GM18907 (cell line): Measurements from ENCODE around the gene TMEM39A.

ENCODE experiments used
- ATAC-seq: cut with Tn5 transposase; IDR thresholded peaks from one replicate; pipeline ENCODE4 v1.9.1; 2021; ENCODE audit warnings: mild to moderate bottlenecking, moderate library complexity; ENCODE audit not compliant: unreplicated experiment

TMEM39A gene, protein sequence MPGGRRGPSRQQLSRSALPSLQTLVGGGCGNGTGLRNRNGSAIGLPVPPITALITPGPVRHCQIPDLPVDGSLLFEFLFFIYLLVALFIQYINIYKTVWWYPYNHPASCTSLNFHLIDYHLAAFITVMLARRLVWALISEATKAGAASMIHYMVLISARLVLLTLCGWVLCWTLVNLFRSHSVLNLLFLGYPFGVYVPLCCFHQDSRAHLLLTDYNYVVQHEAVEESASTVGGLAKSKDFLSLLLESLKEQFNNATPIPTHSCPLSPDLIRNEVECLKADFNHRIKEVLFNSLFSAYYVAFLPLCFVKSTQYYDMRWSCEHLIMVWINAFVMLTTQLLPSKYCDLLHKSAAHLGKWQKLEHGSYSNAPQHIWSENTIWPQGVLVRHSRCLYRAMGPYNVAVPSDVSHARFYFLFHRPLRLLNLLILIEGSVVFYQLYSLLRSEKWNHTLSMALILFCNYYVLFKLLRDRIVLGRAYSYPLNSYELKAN

DNA sequence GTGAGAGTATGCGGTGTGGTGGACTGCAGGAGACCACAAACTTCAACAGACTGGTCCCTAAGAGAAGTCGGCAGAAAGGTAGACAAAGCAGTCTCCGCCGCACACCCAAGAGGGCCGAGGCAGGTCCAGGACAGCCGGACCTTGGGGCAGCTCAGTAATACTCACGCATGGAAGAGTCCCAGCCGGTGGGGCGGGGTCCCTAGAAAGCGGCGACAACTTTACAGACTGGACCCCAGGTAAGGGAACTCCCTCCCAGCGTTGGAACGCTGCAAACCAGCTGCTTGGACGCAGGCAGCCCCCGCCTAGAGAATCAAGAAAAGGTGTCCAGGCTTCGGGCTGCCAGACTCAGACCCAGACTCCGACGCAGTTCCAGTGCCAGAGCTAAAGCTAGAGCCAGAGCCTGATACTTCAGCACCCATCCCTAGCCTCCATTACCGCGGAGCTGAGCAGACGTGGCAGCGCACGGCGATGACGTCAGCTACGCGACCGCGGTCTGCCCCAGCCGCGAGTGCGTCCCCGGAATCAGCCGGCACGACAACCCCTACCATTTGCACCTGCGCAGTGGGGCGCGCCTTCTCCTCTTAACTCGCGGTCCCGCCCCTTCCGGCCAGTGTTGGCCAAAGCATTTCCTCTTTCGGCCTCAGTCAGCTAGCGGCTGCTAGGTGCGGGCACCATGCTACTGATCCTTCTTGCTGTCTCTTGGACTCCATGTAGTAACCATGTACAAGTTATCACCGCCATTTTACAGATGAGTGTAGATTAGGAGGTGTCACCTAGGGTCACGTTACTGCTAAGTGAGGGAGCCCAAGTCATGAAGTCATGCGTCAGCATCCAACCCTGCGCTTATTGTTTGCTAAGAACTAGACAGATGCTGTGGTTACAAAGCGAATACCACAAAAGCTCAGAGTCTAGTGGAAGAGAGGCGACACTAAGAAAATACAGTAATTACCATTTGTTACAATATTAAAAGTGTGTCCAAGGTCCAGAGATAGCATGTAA is at the start of gene TMEM39A:
TMEM39A (minus strand) TSS at position 445 of the 999 bp plus-strand sequence. CDS start 1,541 bp downstream, outside the sequence.
- ATAC-seq: peak; percentile 93

DNA sequence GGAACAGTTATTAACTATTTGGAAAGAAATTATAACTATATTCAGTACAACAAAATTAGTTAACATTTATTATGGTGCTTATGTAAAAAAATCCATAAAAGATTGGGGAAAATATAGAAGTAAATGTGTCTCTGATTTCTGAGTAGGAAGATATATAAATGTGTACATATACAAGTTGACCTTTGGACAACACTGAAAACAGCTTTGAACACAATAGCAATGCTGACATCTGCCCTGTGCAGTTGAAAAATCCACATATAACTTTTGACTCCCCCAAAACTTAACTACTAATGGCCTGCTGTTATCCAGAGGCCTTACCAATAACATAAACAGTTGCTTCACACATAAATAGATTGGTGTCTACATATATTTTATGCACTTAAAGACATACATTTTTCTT is 47.3 kb upstream of the TMEM39A start:
- ATAC-seq: no peak

DNA sequence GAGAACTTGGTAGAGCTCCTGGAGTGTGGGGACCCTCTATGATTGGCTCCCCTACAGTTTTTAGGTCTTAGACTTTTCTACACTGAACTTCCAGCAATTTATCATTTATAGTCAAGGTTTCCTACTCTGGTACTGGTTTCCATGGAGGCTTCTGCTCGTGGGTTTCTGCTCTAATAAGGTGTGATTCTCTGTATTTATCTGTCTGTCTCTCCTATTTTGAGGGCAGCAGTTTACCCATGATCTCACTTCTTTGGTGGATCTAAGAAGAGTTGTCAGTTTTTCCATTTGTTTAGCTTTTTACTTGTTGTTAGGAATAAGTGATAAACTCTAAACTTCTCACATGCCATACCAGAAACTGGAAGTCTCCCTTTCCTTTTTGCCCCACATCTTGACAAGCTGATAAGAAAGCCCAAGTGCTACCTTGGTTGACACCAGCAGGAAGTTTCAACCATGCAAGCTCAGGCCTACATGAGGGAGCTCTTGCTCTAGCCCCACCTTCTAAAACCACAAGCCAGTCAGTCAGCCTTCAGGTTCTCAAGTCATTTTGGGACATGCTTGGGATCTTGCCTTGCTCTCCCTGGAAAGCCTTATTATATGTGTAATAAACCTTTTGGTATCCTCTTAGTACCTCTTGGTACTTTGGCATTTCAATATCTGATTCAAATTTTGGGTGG is 44.9 kb upstream of the TMEM39A start:
- peak; percentile 76 for ATAC-seq

DNA sequence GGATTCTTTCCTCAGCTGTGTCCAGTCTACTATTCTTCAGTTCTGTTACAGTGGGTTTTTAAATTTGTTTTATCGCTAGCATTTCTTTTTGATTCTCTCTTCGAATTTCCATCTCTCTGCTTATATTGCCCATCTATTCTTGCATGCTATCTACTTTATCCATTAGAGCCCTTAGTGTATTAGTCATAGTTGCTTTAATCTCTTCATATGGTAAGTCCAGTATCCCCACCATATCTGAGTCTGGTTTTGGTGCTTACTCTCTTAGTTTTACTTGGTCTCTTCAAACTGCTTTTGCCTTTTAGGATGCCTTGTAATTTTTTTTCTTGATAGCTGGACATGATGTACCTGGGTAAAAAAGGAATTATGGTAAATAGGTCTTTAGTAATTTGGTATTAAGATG is 44.0 kb upstream of the TMEM39A start:
- ATAC-seq: no peak

DNA sequence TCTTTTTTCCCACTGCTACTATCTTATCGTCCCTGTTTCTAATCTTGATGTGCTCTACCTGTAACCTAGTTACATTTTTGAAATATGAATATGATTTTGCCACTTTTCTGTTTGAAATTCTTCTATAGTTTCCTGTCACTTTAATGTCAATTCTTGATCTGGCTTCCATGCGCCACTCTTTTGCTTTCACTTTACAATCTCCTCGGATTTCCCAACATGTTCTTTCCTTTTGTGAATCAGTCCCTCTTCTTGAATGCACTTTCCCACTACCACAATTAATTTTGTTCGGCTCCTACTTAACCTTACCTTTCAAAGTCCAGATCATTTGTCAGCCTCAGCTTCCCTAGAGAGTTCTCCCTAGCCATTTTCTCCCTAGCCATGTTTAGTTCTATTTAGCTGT is 43.2 kb upstream of the TMEM39A start:
- no peak for ATAC-seq

DNA sequence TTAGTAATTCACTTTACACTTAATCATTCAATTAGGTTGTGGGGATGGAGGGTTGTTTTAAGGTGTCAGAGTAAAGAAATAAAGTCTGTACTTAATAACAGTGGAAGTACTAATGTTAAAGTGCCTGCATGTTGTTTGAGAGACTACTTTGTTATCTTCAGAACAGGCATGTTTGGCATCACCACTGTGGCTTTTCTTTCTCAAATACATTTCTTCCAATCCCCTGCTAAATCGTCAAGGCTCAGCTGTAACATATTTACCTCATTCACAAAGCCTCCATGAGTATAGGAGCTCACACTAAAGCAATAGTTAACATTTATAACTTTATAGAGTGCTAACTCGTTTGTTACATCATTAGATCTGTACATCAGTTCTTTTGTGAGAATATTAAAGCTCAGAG is 37.5 kb upstream of the TMEM39A start:
- no peak for ATAC-seq

DNA sequence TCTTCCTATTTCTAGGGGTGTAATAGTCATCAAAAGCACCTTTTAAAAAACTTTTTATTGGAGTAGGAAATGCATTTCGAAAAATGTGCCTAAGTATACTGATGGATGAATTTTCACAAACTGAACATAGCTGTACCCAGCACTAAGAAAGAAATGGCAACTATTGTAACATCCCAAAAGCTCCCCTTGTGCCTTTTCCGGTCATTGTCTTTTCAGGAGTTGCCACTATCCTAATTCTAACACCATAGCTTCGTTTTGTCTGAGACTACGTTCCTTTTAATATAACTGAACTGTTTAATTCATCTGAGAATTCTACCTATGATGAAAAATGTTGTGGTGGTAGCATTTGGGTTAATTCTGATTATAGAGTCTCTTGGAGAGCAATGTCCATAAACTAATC is 36.9 kb upstream of the TMEM39A start:
- no peak for ATAC-seq

DNA sequence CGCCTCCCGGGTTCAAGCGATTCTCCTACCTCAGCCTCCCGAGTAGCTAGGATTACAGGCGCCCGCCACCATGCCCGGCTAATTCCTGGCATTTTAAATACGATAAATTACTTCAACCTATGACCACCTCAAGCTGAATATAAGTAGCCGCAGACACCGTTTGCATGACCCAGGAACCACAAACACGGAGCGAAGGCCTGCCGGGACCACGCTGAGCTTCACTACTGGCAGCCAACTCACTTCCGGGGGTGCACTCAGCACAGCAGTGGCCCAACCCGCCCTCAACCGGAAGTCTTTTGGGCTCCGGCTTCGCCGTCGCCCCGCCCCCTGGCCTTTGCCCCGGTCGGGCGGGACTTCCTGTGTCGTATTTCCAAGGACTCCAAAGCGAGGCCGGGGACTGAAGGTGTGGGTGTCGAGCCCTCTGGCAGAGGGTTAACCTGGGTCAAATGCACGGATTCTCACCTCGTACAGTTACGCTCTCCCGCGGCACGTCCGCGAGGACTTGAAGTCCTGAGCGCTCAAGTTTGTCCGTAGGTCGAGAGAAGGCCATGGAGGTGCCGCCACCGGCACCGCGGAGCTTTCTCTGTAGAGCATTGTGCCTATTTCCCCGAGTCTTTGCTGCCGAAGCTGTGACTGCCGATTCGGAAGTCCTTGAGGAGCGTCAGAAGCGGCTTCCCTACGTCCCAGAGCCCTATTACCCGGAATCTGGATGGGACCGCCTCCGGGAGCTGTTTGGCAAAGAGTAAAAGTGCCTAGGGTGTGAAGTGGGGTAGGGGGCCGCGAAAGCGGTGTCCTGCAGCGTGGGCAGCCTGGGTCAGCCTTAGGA is 35.0 kb upstream of the TMEM39A start, which contains the start of gene TIMMDC1:
TIMMDC1 (plus strand) TSS at position 362 of the 826 bp plus-strand sequence; CDS start at position 549, 187 bp downstream.
- ATAC-seq: peak; percentile 98

DNA sequence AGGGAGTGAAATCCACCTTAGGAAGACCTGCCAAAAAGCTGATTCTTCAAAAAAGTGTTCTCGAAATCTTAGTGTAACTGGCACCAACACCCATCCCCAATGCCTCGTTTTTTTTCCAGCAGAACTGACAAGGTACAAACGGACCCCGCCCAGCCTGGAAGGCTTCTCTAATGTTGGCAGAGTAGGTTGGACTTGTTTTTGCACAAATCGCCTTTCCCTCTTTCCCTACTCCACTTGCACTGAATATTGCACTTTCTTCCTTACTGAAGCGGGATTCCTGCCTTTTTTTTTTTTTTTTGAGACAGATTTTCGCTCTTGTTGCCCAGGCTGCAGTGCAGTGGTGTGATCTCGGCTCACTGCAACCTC is 34.4 kb upstream of the TMEM39A start:
- no peak for ATAC-seq

DNA sequence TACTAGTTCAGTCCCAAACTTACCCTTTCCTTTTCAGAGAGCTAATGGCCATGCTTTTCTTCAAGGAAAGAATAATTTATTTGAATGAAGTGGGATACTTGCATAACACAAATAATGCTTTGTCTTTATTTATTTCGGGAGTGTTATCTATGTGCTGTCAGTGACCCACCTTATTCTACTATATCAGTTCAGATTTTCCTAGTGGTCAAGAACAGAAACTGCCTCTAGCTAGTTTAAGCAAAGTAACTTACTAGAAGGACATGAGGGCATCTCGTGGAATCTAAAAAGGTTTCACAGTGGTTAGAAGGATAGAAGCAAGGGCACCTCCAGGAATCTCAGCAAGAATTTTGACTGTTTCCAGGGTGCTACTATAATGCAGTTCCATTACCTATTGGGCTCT is 31.2 kb upstream of the TMEM39A start:
- no peak for ATAC-seq

DNA sequence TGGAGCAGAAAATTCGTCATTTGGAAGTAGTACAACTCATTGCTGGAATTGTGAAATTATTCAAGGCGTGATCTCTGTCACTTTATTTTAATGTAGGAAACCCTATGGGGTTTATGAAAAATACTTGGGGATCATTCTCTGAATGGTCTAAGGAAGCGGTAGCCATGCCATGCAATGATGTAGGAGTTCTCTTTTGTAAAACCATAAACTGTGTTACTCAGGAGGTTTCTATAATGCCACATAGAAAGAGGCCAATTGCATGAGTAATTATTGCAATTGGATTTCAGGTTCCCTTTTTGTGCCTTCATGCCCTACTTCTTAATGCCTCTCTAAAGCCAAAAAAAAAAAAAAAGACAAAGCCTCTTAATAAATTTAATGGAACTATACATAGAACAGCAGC is 29.4 kb upstream of the TMEM39A start:
- no peak for ATAC-seq

DNA sequence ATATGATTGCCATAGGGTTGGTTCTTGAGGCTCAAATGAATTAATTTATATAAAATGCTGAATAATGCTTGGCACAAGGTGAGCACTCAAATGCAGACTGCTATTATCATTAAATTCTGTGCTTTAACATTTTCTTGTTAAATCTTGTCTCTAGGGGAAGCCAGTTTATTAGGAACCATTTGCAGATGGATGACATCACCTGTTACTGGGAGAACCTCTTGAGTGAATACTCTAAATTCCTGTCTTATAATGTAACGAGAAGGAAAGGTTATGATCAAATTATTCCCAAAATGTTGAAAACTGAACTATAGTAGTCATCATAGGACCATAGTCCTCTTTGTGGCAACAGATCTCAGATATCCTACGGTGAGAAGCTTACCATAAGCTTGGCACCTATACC is 28.7 kb upstream of the TMEM39A start:
- no peak for ATAC-seq

DNA sequence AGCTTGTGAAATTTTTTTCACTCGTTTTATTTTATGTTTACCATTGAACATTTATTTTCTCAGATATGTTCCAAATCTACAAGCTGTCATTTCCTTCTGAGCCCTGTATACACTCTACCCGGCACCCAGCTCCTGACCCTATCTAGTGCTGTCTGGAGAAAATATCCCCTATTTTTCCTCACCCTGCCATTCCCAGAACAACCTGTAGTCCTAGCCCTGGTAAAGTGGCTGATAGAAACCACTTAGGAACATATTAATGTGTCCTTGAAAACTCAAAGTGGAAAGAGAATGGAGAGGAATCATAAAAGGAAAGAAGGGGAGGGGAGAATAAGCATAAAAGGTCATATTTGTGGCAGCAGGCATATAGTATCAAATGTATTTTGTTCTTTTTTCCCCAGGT is 26.7 kb upstream of the TMEM39A start:
- ATAC-seq: no peak

DNA sequence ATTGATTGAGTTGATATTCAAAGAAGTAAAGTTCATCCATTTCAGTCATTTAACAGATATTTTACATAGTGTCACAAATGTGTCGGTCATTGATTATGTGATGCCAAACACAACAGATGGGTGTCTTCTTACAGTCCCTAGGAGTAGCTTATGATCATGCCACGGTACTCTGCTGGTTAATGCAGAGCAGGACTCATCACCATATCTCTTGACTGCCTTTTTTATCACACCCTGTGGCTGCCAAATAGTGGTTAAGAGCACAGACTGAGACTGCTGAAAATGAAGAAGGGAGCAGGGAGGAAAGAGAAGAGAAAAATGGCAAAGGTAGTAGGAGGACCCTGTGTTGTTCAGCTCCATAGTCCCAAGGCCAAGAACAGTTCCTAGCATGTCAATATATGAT is 22.1 kb upstream of the TMEM39A start:
- no peak for ATAC-seq

DNA sequence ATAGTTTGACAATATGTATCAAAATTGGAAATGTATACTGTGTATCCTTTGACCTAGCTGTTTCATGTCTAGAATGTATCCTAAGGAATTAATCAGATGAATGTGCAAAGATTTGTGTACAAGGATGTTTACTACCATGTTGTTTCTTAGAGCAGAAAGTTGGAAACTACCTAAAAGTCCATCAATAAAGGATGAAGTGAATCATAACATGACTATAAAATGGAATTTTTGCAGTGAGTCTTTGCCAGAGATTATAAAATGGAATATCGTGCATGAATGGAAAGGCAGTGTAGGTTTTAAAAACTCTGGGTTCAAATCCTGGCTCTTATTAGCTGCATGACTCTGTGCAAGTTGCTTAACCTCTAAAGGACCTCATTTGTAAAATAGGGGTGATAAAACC is 19.7 kb upstream of the TMEM39A start:
- no peak for ATAC-seq

DNA sequence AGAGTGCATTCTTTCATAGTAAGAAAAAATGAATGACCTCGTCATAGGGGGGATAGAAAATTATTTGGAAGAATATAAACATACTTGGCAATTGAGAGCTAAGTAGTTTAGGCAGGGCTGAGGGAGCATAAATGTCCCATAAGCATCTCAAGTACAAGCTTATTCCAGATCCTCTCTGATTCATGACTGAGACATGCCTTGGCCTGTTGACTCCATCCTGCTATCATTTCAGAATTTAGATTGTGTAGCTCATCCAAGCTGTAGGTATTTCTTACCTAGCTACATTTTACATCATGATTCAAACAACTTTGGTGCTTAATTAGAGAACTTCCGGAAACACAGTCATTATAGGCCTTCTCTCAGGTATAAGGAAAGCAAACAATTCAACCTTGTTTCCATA is 17.7 kb upstream of the TMEM39A start:
- no peak for ATAC-seq

DNA sequence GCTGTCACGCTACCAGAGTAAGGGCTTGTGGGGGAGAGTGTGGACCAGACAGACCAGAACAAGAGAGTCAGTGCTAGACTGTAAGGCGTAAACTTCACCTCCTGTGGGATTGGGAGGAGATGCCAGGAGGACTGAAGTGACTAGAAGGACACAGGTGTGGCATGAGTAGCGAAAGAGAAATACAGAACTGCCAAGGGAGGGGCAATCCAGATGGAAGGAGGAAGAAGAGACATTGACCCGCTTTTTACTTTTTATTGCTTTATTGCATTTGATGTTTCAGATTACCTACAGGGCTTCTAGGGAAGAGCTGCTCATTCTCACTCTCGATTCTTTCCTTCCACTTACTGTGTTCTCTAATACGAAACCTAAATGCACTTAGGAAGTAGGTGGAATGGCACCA is 7.5 kb upstream of the TMEM39A start:
- no peak for ATAC-seq

DNA sequence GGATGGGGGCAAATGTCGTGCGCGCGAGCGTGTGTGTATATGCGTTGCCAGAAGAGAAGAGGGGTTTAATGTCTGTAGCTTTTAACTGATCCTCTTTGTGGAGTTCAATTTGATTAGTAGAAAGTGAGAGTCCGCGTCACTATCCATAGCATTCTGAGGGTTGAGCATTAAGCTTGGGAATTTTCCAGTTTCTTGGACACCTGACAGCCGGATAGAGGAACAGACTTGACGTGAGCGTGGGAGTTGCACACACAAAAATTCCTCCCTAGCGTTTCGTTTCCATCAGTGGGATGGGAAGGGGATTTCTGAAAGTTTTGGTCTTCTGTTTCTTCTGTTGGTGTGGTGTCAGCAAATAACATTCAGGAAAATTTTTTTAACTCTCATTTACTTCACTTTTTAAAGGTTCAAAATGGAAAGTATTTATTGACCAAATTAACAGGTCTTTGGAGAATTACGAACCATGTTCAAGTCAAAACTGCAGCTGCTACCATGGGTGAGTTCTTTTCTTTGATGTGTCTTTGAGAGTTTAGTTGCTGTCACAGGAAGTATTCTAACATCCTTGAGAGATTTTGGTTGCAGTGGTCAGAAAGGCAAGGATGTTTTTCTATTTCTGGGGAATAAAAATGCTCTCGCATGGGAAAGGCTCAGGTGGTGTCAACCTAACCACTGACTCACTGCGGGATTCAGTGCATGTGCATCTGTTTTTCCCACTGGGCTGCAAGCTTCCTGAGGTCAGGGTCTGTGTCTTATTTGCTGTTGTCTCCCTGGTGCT is 6.2 kb upstream of the TMEM39A start:
- no peak for ATAC-seq

DNA sequence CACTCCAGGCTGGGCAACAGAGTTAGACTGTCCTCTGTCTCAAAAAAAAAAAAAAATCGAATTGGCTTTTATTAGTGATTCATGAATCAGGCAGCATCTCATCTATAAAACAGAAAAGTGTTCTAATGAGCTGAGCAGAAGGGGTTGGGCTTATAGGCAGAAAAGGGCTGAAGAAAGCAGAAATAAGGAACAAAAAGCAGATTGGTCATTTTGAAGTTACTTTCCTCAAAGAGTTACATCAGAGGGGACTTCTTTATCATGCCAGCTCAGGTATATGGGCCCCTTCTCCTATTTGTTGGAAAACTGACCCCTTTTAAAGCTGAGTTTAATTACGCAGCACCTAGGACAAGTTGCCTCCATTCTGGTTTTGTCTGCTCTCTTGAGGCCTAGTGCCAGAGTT is 4.6 kb upstream of the TMEM39A start:
- no peak for ATAC-seq
